SJSA1 (cell line): ENCODE results near the gene CCDC97. TPM values are rescaled to one million over a fixed set of nuclear protein-coding genes. Genes with fewer than 3 reads are reported as not detected.
"Not testable (repeated sequence)": the region's sequence is repeated elsewhere in the genome, so short reads cannot be mapped to it uniquely, and the experiment has no call there.

Experiments used
- DNase-seq, 2 experiments: peaks; one replicate each; pipeline ENCODE4 v3.0.0-alpha.2; 2015 to 2020; ENCODE audit warnings: low spot score in 2 of 2, low read depth in 1 of 2
- H3K27ac ChIP-seq: fragments of 250-450 bp; sonication (Bioruptor Pico); 2 replicates; pipeline ENCODE4 v1.5.1; 2020; ENCODE audit warnings: mild to moderate bottlenecking, moderate library complexity
- H3K27me3 ChIP-seq: fragments of 250-450 bp; sonication (Bioruptor Pico); replicated peaks from 2 replicates; pipeline ENCODE4 v1.5.1; 2020; ENCODE audit warnings: mild to moderate bottlenecking, moderate library complexity
- H3K36me3 ChIP-seq: fragments of 250-450 bp; sonication (Bioruptor Pico); 2 replicates; pipeline ENCODE4 v1.5.1; 2020; ENCODE audit warnings: mild to moderate bottlenecking
- H3K4me1 ChIP-seq: fragments of 250-450 bp; sonication (Bioruptor Pico); replicated peaks from 2 replicates; pipeline ENCODE4 v1.6.1; 2021; ENCODE audit warnings: mild to moderate bottlenecking
- H3K4me3 ChIP-seq: fragments of 250-450 bp; sonication (Bioruptor Pico); 2 replicates; pipeline ENCODE4 v1.5.1; 2020; ENCODE audit warnings: mild to moderate bottlenecking
- H3K9me3 ChIP-seq: fragments of 250-450 bp; sonication (Bioruptor Pico); replicated peaks from 2 replicates; pipeline ENCODE4 v1.5.1; 2020; ENCODE audit warnings: mild to moderate bottlenecking
- total RNA-seq: library from RNA; depleted of rRNA; stranded (reverse); fragments of >200 nt; shearing (Covaris generic); gene quantifications from 2 replicates; pipeline ENCODE4 v1.2.3, GENCODE V29; 2014; rRNA removed

CCDC97 gene
- total RNA-seq, 1 experiment from 2014 or later: 10.7 TPM

DNA sequence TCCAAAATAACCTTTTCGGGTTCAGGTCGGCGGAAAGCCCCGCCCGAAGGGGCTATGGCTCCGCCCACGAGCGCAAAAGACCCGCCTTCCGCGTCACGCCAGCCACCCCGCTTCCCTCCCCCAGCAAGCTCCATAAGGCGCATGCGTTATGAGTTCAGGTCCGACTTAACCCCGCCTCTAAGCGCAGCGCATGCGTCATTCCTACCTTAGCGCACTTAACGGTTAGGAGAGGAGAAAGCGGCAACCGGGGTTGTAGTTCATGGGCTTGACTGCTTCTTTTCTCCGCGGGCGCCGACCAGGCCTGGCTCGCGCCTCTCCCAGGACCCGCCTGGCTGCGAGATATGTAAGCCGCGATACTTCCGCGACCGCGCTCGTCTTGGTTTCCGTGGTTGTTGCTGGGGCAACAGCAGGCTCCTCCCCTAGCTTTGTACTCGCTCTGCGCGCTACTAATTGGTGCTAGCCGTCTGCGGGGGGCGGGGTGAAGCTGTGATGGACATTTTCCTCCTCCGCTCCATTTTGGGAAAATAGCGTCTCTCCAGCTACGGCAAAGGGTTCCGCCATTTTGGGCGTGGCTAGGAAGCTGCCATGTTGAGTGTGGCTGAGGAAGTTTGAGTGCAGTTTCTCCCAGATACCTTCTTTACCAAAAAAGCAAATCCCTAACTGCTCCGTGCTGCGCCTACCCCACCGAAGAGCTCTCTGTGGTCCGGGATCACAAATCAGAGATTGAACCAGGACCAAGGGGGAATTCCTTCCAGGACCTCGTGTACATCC, 54.0 kb downstream of the CCDC97 start, which contains the start of gene B9D2:
Gene B9D2 (minus strand): TSS at position 397 of the 771 bp plus-strand sequence. CDS start 630 bp downstream, outside the sequence.
- Histone ChIP-seq H3K27me3 (no peaks in the 10 kb centered on the region), H3K4me1 (peaks cover 32% of the 10 kb centered on the region), H3K9me3 (no peaks in the 10 kb centered on the region), H3K4me3 (peak within 1 kb of the TSS; percentile 77), H3K36me3 (no peaks in the 10 kb centered on the region; the same call in 1 of the 2 replicates), H3K27ac (peak within 1 kb of the TSS; percentile 99)
- DNase-seq: peak; percentile 99 to 100

DNA sequence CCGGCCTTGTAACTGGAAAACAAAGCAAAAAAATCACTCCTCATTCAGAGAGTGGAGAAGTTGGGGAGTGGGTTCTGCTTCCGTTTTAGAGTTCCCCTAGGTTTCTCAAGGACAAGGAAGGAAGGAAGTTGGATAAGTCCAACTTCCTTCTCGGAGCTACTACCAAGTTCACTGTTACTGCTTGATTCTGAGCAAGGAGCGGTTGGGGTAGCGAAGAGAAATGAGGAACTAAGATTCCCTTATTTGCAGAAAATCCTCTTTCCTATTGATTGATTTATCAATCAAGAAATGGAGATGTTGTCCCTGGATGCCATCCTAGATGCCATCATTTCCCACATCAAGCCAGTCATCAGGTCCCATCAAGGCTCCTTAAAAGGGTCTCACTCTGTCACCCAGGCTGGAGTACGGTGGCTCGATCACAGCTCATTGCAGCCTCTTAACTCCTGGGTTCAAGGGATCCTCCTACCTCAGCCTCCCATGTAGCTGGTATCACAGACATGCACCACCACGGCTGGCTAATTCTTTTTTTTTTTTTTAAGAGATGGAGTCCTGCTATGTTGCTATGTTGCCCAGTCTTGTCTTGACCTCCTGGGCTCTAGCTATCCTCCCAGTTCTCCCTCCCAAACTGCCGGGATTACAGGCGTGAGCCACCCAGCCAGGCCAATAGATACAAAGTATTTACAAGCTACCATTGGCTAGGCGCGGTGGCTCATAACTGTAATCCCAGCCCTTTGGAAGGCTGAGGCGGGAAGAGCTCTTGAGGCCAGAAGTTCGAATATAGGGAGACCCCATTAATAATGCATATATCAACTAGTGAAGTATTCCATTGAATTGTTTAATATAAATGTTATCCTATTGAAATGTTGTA, 54.8 kb downstream of the CCDC97 start:
- H3K9me3 ChIP-seq: no peaks in the 10 kb centered on the region
- peak overlapping the region; percentile 99 for H3K27ac ChIP-seq
- H3K27me3 ChIP-seq: no peaks in the 10 kb centered on the region
- no peak for DNase-seq
- H3K4me3 ChIP-seq: peak overlapping the region; percentile 77
- no peaks in the 10 kb centered on the region; the same call in 1 of the 2 replicates for H3K36me3 ChIP-seq
- H3K4me1 ChIP-seq: peaks cover 32% of the 10 kb centered on the region

DNA sequence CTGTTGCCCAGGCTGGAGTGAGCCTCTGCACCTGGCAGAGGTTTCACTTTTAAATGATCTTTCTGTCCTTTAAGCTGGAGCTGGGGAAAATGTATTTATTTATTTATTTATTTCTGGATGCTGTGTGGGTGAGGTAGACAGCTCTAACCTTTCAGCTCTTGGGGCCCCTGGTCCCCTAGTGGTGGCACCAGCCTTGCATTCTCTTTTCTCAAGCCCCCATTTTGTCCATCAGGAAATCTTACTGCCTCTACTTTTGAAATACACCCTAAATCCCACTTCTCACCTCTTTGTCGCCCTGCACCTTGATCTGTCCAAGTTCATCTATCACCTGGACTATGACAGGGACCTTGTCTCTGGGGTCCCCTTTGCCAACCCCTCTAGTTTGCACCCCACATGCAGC, 56.1 kb downstream of the CCDC97 start:
- no peak overlapping the region for H3K27ac ChIP-seq
- H3K27me3 ChIP-seq: no peaks in the 10 kb centered on the region
- H3K9me3 ChIP-seq: no peaks in the 10 kb centered on the region
- H3K4me1 ChIP-seq: peaks cover 27% of the 10 kb centered on the region
- no peak for DNase-seq
- no peak overlapping the region for H3K4me3 ChIP-seq
- no peaks in the 10 kb centered on the region; the same call in 1 of the 2 replicates for H3K36me3 ChIP-seq

DNA sequence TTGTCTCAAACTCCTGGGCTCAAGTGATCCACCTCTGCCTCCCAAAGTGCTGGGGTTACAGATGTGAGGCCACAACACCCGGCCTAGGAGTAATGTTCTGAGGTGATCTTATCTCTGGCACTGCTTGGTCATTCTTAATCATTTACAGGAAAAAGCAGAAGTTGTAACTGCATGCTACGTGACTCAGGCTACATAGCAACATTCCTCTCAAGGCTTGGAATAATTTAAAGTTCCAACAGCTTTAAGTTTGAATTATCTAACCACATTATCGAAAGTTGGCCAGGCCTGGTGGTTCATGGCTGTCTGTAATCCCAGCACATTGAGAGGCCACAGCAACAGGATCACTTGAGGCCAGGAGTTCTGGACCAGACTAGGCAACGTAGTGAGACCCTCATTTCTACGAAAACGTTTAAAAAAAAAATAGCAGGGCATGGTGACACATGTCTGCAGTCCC, 57.9 kb downstream of the CCDC97 start:
- DNase-seq: peak; percentile 51 to 62
- peak overlapping the region; percentile 62 for H3K27ac ChIP-seq
- no peak overlapping the region for H3K4me3 ChIP-seq

DNA sequence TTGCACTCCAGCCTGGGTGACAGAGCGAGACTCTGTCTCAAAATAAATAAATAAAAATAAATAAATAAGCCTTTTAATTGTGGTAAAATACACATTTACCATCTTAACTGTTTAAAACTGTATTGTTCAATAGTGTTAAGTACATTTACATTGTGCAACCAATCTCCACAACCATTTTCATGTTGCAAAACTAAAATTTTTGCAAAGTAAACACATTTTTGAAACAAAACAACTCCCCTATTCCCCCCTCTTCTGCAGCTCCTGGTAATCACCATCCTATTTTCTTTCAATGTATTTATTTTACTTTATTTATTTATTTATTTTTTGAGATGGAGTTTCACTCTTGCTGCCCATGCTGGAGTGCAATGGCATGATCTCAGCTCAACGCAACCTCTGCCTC, 59.8 kb downstream of the CCDC97 start:
- H3K4me3 ChIP-seq: no peak overlapping the region
- H3K27ac ChIP-seq: no peak overlapping the region
- no peaks in the 10 kb centered on the region for H3K9me3 ChIP-seq
- no peak for DNase-seq
- H3K36me3 ChIP-seq: no peaks in the 10 kb centered on the region; the same call in 1 of the 2 replicates
- H3K4me1 ChIP-seq: peaks cover 26% of the 10 kb centered on the region
- H3K27me3 ChIP-seq: no peaks in the 10 kb centered on the region

More for the DNA sequence above, 57.9 kb downstream of the CCDC97 start:
- Histone ChIP-seq H3K4me1 (peaks cover 27% of the 10 kb centered on the region), H3K9me3 (no peaks in the 10 kb centered on the region), H3K36me3 (no peaks in the 10 kb centered on the region; the same call in 1 of the 2 replicates), H3K27me3 (no peaks in the 10 kb centered on the region)

DNA sequence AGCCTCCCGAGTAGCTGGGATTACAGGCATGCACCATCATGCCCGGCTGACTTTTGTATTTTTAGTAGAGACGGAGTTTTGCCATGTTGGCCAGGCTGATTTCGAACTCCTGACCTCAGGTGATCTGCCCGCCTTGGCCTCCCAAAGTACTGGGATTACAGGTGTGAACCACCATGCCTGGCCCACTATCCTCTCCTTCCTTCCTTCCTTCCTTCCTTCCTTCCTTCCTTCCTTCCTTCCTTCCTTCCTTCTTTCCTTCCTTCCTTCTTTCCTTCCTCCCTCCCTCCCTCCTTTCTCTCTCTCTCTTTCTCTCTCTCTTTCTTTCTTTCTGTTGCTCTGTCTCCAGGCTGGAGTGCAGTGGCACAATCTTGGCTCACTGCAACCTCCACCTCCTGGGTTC, 61.1 kb downstream of the CCDC97 start:
- not testable (repeated sequence) for H3K27me3 ChIP-seq, DNase-seq, H3K4me3 ChIP-seq, H3K27ac ChIP-seq, H3K36me3 ChIP-seq, H3K9me3 ChIP-seq
- peaks cover 26% of the 10 kb centered on the region for H3K4me1 ChIP-seq

DNA sequence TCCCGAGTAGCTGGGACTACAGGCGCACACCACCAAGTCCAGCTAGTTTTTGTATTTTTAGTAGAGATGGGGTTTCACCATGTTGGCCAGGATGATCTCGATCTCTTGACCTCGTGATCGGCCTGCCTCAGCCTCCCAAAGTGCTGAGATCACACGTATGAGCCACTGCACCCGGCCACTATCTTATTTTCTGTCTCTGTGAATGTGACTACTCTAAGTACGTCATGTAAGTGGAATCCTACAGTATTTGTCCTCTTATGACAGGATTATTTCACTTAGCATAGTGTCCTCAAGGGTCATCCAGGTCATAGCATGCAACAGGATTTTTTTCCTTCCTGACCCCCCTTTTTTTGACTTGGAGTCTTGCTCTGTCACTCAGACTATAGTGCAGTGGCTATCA, 61.6 kb downstream of the CCDC97 start:
- H3K36me3 ChIP-seq: no peaks in the 10 kb centered on the region
- H3K9me3 ChIP-seq: no peaks in the 10 kb centered on the region
- H3K4me3 ChIP-seq: no peak overlapping the region
- no peak for DNase-seq
- H3K27ac ChIP-seq: no peak overlapping the region
- no peaks in the 10 kb centered on the region for H3K27me3 ChIP-seq
- peaks cover 26% of the 10 kb centered on the region for H3K4me1 ChIP-seq

DNA sequence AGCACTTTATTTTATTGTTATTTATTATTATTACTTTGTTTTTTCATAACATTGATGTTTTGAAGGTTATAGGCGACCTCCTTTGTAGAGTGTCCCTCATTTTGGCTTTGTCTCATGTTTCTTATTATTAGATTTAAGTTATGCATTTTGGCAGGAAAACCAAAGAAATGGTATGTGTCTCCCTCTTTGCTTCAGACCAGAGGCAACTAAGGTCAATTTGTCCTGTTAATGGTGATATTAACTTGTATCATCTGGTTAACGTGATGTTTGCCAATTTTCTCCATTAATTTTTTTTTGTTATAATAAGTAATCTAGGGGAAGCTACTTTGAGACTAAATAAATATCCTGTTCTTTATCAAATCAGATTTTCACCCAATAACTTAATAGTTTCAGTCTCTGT, 62.5 kb downstream of the CCDC97 start:
- H3K36me3 ChIP-seq: no peaks in the 10 kb centered on the region
- no peak for DNase-seq
- H3K27me3 ChIP-seq: no peaks in the 10 kb centered on the region
- H3K27ac ChIP-seq: no peak overlapping the region
- H3K4me1 ChIP-seq: peaks cover 20% of the 10 kb centered on the region
- H3K4me3 ChIP-seq: no peak overlapping the region
- H3K9me3 ChIP-seq: no peaks in the 10 kb centered on the region

DNA sequence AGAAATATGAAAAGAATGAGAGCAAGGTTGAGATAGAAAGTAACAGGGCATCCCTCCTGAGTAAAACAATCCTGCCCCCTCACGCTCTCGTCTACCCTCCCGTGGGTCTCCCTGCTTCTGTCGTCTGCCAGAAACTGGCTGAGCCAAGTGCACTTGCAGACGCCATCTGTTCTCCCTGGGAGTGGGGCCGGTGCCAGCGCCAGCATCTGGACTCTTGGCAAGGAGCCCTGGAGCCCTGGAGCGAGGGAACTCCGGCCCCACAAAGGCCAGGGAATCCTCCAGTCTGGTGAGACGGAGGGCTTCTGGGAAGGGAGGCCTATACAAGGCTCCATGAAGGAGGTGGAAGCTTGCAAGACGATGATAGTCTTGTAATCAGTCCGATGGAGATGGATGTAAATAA, 64.0 kb downstream of the CCDC97 start:
- peaks cover 9% of the 10 kb centered on the region for H3K4me1 ChIP-seq
- H3K9me3 ChIP-seq: no peaks in the 10 kb centered on the region
- H3K27ac ChIP-seq: no peak overlapping the region
- H3K4me3 ChIP-seq: no peak overlapping the region
- peak; percentile 48 to 75 for DNase-seq
- H3K27me3 ChIP-seq: no peaks in the 10 kb centered on the region
- no peaks in the 10 kb centered on the region for H3K36me3 ChIP-seq

Other genes with a start within 250 kb of the CCDC97 start
- not detected in 2 replicates for gene CYP2A13, start 221.7 kb upstream of the CCDC97 start, total RNA-seq
- gene CYP2F1, start 195.7 kb upstream of the CCDC97 start, total RNA-seq: not detected in 2 replicates
- gene CYP2S1, start 117.0 kb upstream of the CCDC97 start, total RNA-seq: not detected in 2 replicates
- 181 and 224 TPM in 2 replicates for gene AXL, start 90.9 kb upstream of the CCDC97 start, total RNA-seq
- 147 and 162 TPM in 2 replicates for gene HNRNPUL1, start 45.8 kb upstream of the CCDC97 start, total RNA-seq
- 16.4 and 17.4 TPM in 2 replicates for gene TGFB1, start 43.8 kb downstream of the CCDC97 start, total RNA-seq
- gene B9D2, start 54.0 kb downstream of the CCDC97 start, total RNA-seq: 3.3 and 10.7 TPM in 2 replicates
- gene TMEM91, start 66.4 kb downstream of the CCDC97 start, total RNA-seq: 0.44 and 2.5 TPM in 2 replicates
- gene EXOSC5, start 87.2 kb downstream of the CCDC97 start, total RNA-seq: 24.4 and 33.6 TPM in 2 replicates
- gene BCKDHA, start 87.6 kb downstream of the CCDC97 start, total RNA-seq: 14.1 and 25.5 TPM in 2 replicates
- gene B3GNT8, start 117.2 kb downstream of the CCDC97 start, total RNA-seq: not detected in 2 replicates
- gene DMAC2, start 129.7 kb downstream of the CCDC97 start, total RNA-seq: 57.8 and 85.5 TPM in 2 replicates
- not detected in 2 replicates for gene ERICH4, start 133.0 kb downstream of the CCDC97 start, total RNA-seq